GM12872 (cell line): ENCODE data around the gene GGTLC2.

Source experiments
- CTCF ChIP-seq: IDR thresholded peaks from 3 replicates; pipeline ENCODE4 v1.5.1; 2011; ENCODE audit warnings: low read depth, mild to moderate bottlenecking, low read length, moderate library complexity; ENCODE audit not compliant: insufficient read depth

GGTLC2 gene

DNA sequence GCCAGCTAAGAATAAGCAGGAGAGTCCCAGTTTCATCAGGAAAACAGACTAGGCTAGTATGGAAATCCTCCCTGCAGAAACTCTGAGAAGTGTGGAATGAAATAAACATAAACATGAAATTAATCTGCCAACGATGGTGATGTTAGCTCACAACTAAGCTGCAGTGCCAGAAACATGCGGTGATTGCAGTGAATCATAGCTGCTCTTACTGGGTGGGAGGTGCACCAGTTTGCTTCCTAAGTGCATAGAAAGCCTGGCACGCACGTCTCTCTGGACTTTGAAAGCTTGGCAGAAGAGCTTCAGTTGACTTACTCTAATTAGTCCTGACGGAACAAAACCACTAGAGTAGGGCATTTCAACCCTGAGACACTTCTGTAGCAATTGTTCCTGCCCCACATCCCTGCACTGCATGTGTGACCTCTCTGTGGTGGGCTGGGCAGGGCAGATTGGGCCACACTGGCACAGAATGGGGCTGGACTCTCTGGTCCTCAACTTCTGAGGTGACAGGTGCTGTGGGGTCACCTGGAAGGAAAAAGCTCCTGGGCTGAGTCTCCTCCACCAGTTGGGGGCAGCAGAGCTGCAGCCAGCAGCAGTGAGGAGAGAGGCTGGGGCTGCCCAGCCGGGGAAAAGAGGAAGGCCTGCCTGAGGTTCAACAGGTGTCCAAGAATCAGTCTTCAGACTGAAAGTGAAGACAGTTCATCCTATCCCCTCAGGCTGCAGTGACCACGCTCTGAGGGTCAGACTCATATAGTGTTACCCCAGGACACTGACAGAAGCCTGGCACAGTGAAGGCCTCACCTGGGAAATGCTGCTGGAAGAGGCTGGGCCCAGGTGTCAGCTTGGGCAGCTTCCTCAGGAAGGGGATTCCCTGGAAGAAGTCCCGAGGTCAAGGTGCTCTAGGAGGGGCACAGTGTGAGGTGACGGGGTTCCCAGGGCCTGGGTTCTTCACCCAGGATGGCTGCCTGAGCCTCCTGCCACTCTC lies 40.5 kb downstream of the GGTLC2 start:
- peak; percentile 82 for TF ChIP-seq CTCF

GRCh38 chr22:22685586-22685985 lies 41.2 kb downstream of the GGTLC2 start:
- no peak for TF ChIP-seq CTCF

DNA sequence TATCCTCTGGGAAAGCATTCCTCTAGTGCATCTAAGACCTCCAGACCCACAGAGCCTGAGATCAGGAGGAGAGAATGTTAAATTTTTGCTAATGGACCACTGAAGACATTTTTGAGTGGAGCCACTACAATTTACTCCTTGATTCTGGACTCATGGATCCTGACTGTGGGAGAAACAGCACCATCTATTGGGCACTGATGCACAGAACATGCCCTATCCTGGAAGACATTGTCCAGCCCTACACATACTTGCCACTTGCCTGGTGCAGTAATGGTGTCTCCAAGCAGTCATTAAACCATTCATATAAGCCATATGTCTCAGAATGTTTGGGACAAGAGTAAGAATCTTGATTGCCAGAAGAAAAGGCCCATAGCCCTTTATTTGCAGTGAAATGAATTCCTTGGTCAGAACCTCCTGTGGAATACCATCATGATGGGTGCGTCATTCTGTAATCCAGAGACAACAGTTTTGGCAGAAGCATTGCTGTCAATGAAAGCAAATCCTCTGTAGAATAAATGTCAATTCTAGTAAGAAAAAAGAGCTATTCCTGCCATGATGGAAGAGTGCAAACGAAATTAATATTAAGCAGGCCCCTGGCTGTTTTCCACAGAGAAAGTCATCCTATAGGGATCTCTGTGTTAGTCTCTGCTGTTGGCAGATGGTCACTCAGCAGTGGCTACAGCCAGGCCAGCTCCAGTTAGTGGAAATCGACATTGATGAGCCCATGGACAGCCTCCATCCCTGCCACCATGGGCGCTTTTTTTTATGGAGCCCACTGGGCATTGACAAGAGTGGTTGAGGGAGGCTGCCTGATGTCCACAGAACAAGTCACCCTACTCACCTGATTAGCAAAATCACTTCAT lies 43.5 kb downstream of the GGTLC2 start:
- TF ChIP-seq CTCF = peak; percentile 88

DNA sequence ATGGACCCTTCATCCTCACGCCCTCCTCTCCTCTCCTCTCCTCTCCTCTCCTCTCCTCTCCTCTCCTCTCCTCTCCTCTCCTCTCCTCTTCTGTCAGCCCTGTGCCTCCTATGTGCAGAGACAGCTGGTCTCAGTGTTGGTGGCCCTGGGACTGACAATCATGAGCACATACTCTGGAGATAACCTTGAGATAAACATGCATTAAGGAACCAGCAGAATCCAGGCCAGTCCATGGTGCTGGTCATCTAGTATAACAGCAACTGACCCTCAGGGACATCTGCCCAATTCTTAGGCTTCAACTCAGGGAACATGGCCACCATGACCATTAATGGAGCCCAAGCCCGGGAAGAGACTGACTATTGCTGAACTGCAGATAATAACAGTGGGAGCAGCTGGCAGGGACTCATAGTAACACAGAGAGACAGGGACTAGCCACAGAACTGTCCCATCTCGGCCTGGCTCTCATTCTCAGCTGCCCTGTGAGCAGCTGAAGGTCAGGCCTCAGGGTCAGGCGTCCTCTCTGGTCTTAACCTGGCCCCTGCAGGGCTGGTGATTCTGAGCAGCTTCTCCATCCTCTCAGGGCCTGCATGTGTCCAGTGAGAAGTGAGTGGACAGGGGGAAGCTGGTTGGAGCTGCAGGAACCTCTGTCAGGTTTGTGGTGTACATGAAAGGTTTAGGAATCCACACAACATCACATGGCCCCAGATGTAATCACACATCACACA lies 45.4 kb downstream of the GGTLC2 start:
- no peak for TF ChIP-seq CTCF

GRCh38 chr22:22691055-22691454 lies 46.6 kb downstream of the GGTLC2 start:
- no peak for TF ChIP-seq CTCF

- TF ChIP-seq CTCF = no peak
Measured at GRCh38 chr22:22691716-22692701, 47.6 kb downstream of the GGTLC2 start.
